Right cardiac atrium (tissue), 5 donors: ENCODE results near the gene TGFBR3. TPM values are rescaled to one million over a fixed set of nuclear protein-coding genes. Genes with fewer than 3 reads are reported as not detected.

Source experiments
- ATAC-seq, 2 donors: fragments of 200-7000 bp; cut with Tn5 transposase; one replicate each; pipeline versions ENCODE4 v1.8.0 to v1.9.1; 2020; ENCODE audit warnings: moderate library complexity in 2 of 2, mild to moderate bottlenecking in 1 of 2
- DNase-seq, 3 donors: peaks; one replicate each; pipeline ENCODE4 v3.0.0-alpha.2; 2020
- H3K27ac ChIP-seq: one replicate; pipeline ENCODE4 v1.5.1; 2013; ENCODE audit warnings: mild to moderate bottlenecking, low read length, control low read depth, moderate library complexity
- H3K27me3 ChIP-seq: one replicate; pipeline ENCODE4 v1.6.1; 2013; ENCODE audit not compliant: control insufficient read depth, insufficient read depth
- H3K4me1 ChIP-seq: one replicate; pipeline ENCODE4 v1.6.1; 2013; ENCODE audit warnings: low read length; ENCODE audit not compliant: control insufficient read depth, insufficient read depth
- H3K4me3 ChIP-seq: one replicate; pipeline ENCODE4 v1.5.1; 2013; ENCODE audit warnings: low read length, control low read depth
- H3K9me3 ChIP-seq: one replicate; pipeline ENCODE4 v1.6.1; 2013; ENCODE audit warnings: low read length; ENCODE audit not compliant: control insufficient read depth
- WGBS: extraction: QIAGEN DNeasy Blood & Tissue Kit; methylation state at CpG from one replicate; pipeline ENCODE4 v1.1.7; 2013; 5-methylcytosine and 5-hydroxymethylcytosine counted together
- intact Hi-C, 4 donors: fragments of 100-400 bp; cut with DNase I; formaldehyde crosslinking; loops; one replicate each; pipeline versions ENCODE4 v1.11.0 to v1.14.0; 2022 to 2023
- polyA plus RNA-seq: library from polyadenylated mRNA; stranded (reverse); fragments of 200-250 nt; gene quantifications from one replicate; pipeline ENCODE4 v1.2.3, GENCODE V29; 2013
- total RNA-seq, 4 donors: library from RNA; stranded (reverse); fragmentation: NEBNext Ultra II Directional; extraction: Animal tissue kit (Norgen Biotek cat#: 25700); gene quantifications; one replicate each; pipeline ENCODE4 v1.2.1, GENCODE V29; 2021
- donor health status: healthy with polysubstance abuse.
- donor health status: DM: no; HTN: yes; CAD: no.
- donor health status: DM: no; HTN: no; CAD: no.
- donor health status: DM: no; HTN: yes; CAD: no; lungs with severe emphysema.
- donor health status: DM: yes; HTN: yes; CAD: no.

Gene TGFBR3
- total and polyA plus RNA-seq, 5 donors: 14.5 to 52.4 (median 38.9) TPM

GRCh38 chr1:91765293-91765692 is 120.7 kb downstream of the TGFBR3 start:
- no peaks in the 10 kb centered on the region for H3K27me3 ChIP-seq
- no peak overlapping the region for H3K27ac ChIP-seq
- intact Hi-C loops: no loop called here
- no peaks in the 10 kb centered on the region for H3K9me3 ChIP-seq
- WGBS: 73% methylated on average over 4 of the region's 4 CpGs
- no peak overlapping the region for H3K4me3 ChIP-seq
- peaks cover 3% of the 10 kb centered on the region for H3K4me1 ChIP-seq
- no peak for ATAC-seq
- peak in 1 of 3 donors; percentile 69 for DNase-seq

- ATAC-seq: no peak
- H3K4me1 ChIP-seq: peaks cover 3% of the 10 kb centered on the region
Measured at GRCh38 chr1:91764471-91765115, 121.4 kb downstream of the TGFBR3 start.

GRCh38 chr1:91763252-91763651 is 122.7 kb downstream of the TGFBR3 start:
- H3K4me1 ChIP-seq: peaks cover 3% of the 10 kb centered on the region
- intact Hi-C loops: no loop called here
- H3K27me3 ChIP-seq: no peaks in the 10 kb centered on the region
- DNase-seq (no peak), ATAC-seq (peak; percentile 72 to 81)
- no peak overlapping the region for H3K4me3 ChIP-seq
- H3K27ac ChIP-seq: peak overlapping the region; percentile 67
- WGBS: 23% methylated on average over 4 of the region's 4 CpGs
- no peaks in the 10 kb centered on the region for H3K9me3 ChIP-seq

More at GRCh38 chr1:91764471-91765115, 121.4 kb downstream of the TGFBR3 start:
- no peak for DNase-seq
- no peak overlapping the region for H3K27ac ChIP-seq
- intact Hi-C loops: no loop called here
- 89% methylated on average over 12 of the region's 12 CpGs for WGBS
- H3K27me3 ChIP-seq: no peaks in the 10 kb centered on the region
- no peak overlapping the region for H3K4me3 ChIP-seq
- no peaks in the 10 kb centered on the region for H3K9me3 ChIP-seq

GRCh38 chr1:91761295-91761721 is 124.6 kb downstream of the TGFBR3 start:
- Histone ChIP-seq H3K27me3 (no peaks in the 10 kb centered on the region), H3K9me3 (no peaks in the 10 kb centered on the region), H3K4me3 (no peak overlapping the region), H3K27ac (no peak overlapping the region), H3K4me1 (peaks cover 3% of the 10 kb centered on the region)
- ATAC-seq (peak; percentile 44 to 56), DNase-seq (peak in 1 of 3 donors; percentile 64)
- 66% methylated on average over 1 of the region's 1 CpG for WGBS
- intact Hi-C loops: no loop called here

- DNase-seq (no peak), ATAC-seq (no peak)
- Histone ChIP-seq H3K4me3 (no peak overlapping the region), H3K4me1 (peaks cover 3% of the 10 kb centered on the region), H3K27me3 (no peaks in the 10 kb centered on the region), H3K27ac (no peak overlapping the region), H3K9me3 (no peaks in the 10 kb centered on the region)
- WGBS: 99% methylated on average over 1 of the region's 1 CpG
- intact Hi-C loops: no loop called here
Measured at GRCh38 chr1:91760512-91760911, 125.4 kb downstream of the TGFBR3 start.

- ATAC-seq: no peak
- intact Hi-C loops: no loop called here
- Histone ChIP-seq H3K9me3 (no peaks in the 10 kb centered on the region), H3K27ac (peak overlapping the region; percentile 10), H3K4me3 (no peak overlapping the region), H3K4me1 (peaks cover 3% of the 10 kb centered on the region), H3K27me3 (no peaks in the 10 kb centered on the region)
- peak in 1 of 3 donors; percentile 65 for DNase-seq
- WGBS: 78% methylated on average over 2 of the region's 2 CpGs
Measured at GRCh38 chr1:91759076-91759475, 126.9 kb downstream of the TGFBR3 start.

GRCh38 chr1:91757763-91758460 is 128.0 kb downstream of the TGFBR3 start:
- H3K4me1 ChIP-seq: no peaks in the 10 kb centered on the region
- peak overlapping the region; percentile 2 for H3K27ac ChIP-seq
- 74% methylated on average over 8 of the region's 8 CpGs for WGBS

GRCh38 chr1:91755702-91756287 is 130.2 kb downstream of the TGFBR3 start:
- WGBS: 81% methylated on average over 6 of the region's 6 CpGs
- Histone ChIP-seq H3K4me1 (no peaks in the 10 kb centered on the region), H3K4me3 (no peak overlapping the region), H3K27me3 (no peaks in the 10 kb centered on the region), H3K27ac (peak overlapping the region; percentile 33), H3K9me3 (no peaks in the 10 kb centered on the region)
- DNase-seq: no peak
- intact Hi-C loops: no loop called here
- ATAC-seq: no peak

More at GRCh38 chr1:91757763-91758460, 128.0 kb downstream of the TGFBR3 start:
- no peak overlapping the region for H3K4me3 ChIP-seq
- no peaks in the 10 kb centered on the region for H3K9me3 ChIP-seq
- ATAC-seq: peak in 1 of 2 donors; percentile 14
- DNase-seq: no peak
- intact Hi-C loops: no loop called here
- H3K27me3 ChIP-seq: no peaks in the 10 kb centered on the region

- DNase-seq (peak; percentile 55 to 75 (median 57)), ATAC-seq (peak; percentile 58 to 63)
- Histone ChIP-seq H3K27ac (peak overlapping the region; percentile 66), H3K9me3 (no peaks in the 10 kb centered on the region), H3K4me1 (peaks cover 2% of the 10 kb centered on the region), H3K4me3 (no peak overlapping the region), H3K27me3 (no peaks in the 10 kb centered on the region)
- intact Hi-C loops: no loop called here
- WGBS: 58% methylated on average over 12 of the region's 12 CpGs
Measured at GRCh38 chr1:91754816-91755580, 131.0 kb downstream of the TGFBR3 start.

- ATAC-seq (no peak), DNase-seq (no peak)
- H3K4me3 ChIP-seq: no peak overlapping the region
- no peaks in the 10 kb centered on the region for H3K27me3 ChIP-seq
- intact Hi-C loops: no loop called here
- H3K9me3 ChIP-seq: no peaks in the 10 kb centered on the region
- peaks cover 7% of the 10 kb centered on the region for H3K4me1 ChIP-seq
- 75% methylated on average over 3 of the region's 3 CpGs for WGBS
- no peak overlapping the region for H3K27ac ChIP-seq
Measured at GRCh38 chr1:91754348-91754747, 131.6 kb downstream of the TGFBR3 start.
